ENCODE measurements around the gene LIMS1.
"Not testable (repeated sequence)": the region's sequence is repeated elsewhere in the genome, so short reads cannot be mapped to it uniquely, and the experiment has no call there.

LIMS1 gene

GRCh38 chr2:108548208-108549003 lies 14.1 kb downstream of the LIMS1 start:
- DNase-seq (ENCODE audit: extremely low read depth in 1 of 2, low read depth in 1 of 2) = no peak

GRCh38 chr2:108552566-108552965 lies 18.3 kb downstream of the LIMS1 start:
- DNase-seq (ENCODE audit: extremely low read depth in 1 of 2, low read depth in 1 of 2) = no peak

- no peak for DNase-seq (ENCODE audit: extremely low read depth in 1 of 2, low read depth in 1 of 2)
Observed at GRCh38 chr2:108553209-108553919, 19.1 kb downstream of the LIMS1 start.

GRCh38 chr2:108554528-108554927 lies 20.3 kb downstream of the LIMS1 start:
- no peak for DNase-seq (ENCODE audit: extremely low read depth in 1 of 2, low read depth in 1 of 2)

GRCh38 chr2:108555572-108555971 lies 21.3 kb downstream of the LIMS1 start:
- no peak for DNase-seq (ENCODE audit: extremely low read depth in 1 of 2, low read depth in 1 of 2)

- not testable (repeated sequence) for DNase-seq (ENCODE audit: extremely low read depth in 1 of 2, low read depth in 1 of 2)
Observed at GRCh38 chr2:108556581-108556980, 22.3 kb downstream of the LIMS1 start.

- DNase-seq (ENCODE audit: extremely low read depth in 1 of 2, low read depth in 1 of 2) = no peak
Observed at GRCh38 chr2:108560241-108560811, 26.1 kb downstream of the LIMS1 start.

- DNase-seq (ENCODE audit: extremely low read depth in 1 of 2, low read depth in 1 of 2) = no peak
Observed at GRCh38 chr2:108560895-108561530, 26.7 kb downstream of the LIMS1 start.

GRCh38 chr2:108562274-108562673 lies 28.0 kb downstream of the LIMS1 start:
- DNase-seq (ENCODE audit: extremely low read depth in 1 of 2, low read depth in 1 of 2) = no peak

- DNase-seq (ENCODE audit: extremely low read depth in 1 of 2, low read depth in 1 of 2) = no peak
Observed at GRCh38 chr2:108564510-108564909, 30.2 kb downstream of the LIMS1 start.

GRCh38 chr2:108565778-108566375 lies 31.6 kb downstream of the LIMS1 start:
- DNase-seq (ENCODE audit: extremely low read depth in 1 of 2, low read depth in 1 of 2) = no peak

- DNase-seq (ENCODE audit: extremely low read depth in 1 of 2, low read depth in 1 of 2) = no peak
Observed at GRCh38 chr2:108570416-108570815, 36.1 kb downstream of the LIMS1 start.

- no peak for DNase-seq (ENCODE audit: extremely low read depth in 1 of 2, low read depth in 1 of 2)
Observed at GRCh38 chr2:108571286-108571685, 37.0 kb downstream of the LIMS1 start.

GRCh38 chr2:108573061-108573460 lies 38.8 kb downstream of the LIMS1 start:
- DNase-seq (ENCODE audit: extremely low read depth in 1 of 2, low read depth in 1 of 2) = no peak

- DNase-seq (ENCODE audit: extremely low read depth in 1 of 2, low read depth in 1 of 2) = no peak
Observed at GRCh38 chr2:108574332-108574731, 40.1 kb downstream of the LIMS1 start.

- no peak for DNase-seq (ENCODE audit: extremely low read depth in 1 of 2, low read depth in 1 of 2)
Observed at GRCh38 chr2:108575132-108575966, 41.1 kb downstream of the LIMS1 start.

- DNase-seq (ENCODE audit: extremely low read depth in 1 of 2, low read depth in 1 of 2) = no peak
Observed at GRCh38 chr2:108577099-108577498, 42.8 kb downstream of the LIMS1 start.

- DNase-seq (ENCODE audit: extremely low read depth in 1 of 2, low read depth in 1 of 2) = no peak
Observed at GRCh38 chr2:108579623-108580022, 45.4 kb downstream of the LIMS1 start.

- DNase-seq (ENCODE audit: extremely low read depth in 1 of 2, low read depth in 1 of 2) = no peak
Observed at GRCh38 chr2:108580050-108580449, 45.8 kb downstream of the LIMS1 start.

GRCh38 chr2:108583903-108584520 lies 49.7 kb downstream of the LIMS1 start:
- DNase-seq (ENCODE audit: extremely low read depth in 1 of 2, low read depth in 1 of 2) = peak in 1 of 2 donors; percentile 47
